Suprapubic skin (tissue), 4 donors: ENCODE data around the gene AK2. TPM values are rescaled to one million over a fixed set of nuclear protein-coding genes. Genes with fewer than 3 reads are reported as not detected.
A peak's percentile ranks its signal among the peaks of the same experiment; 100 is the strongest.

ENCODE experiments used
- DNase-seq, 2 donors: peaks; one replicate each; pipeline ENCODE4 v3.0.0-alpha.2; 2019; ENCODE audit warnings: low spot score in 2 of 2
- H3K27ac ChIP-seq: fragments of 200-600 bp; sonication (generic); one replicate; pipeline ENCODE4 v1.5.1; 2019
- H3K27me3 ChIP-seq: fragments of 200-600 bp; sonication (generic); one replicate; pipeline ENCODE4 v1.5.1; 2019
- H3K36me3 ChIP-seq: fragments of 200-600 bp; sonication (generic); one replicate; pipeline ENCODE4 v1.5.1; 2019
- H3K4me1 ChIP-seq: fragments of 200-600 bp; sonication (generic); one replicate; pipeline ENCODE4 v1.5.1; 2019
- H3K4me3 ChIP-seq: fragments of 200-600 bp; sonication (generic); one replicate; pipeline ENCODE4 v1.5.1; 2019; ENCODE audit warnings: mild to moderate bottlenecking
- H3K9me3 ChIP-seq: fragments of 200-600 bp; sonication (generic); one replicate; pipeline ENCODE4 v1.5.1; 2019
- CTCF ChIP-seq, 2 donors: fragments of 200-600 bp in 1 of 2; fragments of 450-650 bp in 1 of 2; sonication (generic) in 1 of 2; IDR thresholded peaks; one replicate each; pipeline ENCODE4 v1.5.1; 2016 to 2019; ENCODE audit warnings: antibody characterized with exemption in 2 of 2, mild to moderate bottlenecking in 1 of 2, moderate library complexity in 1 of 2
- EP300 ChIP-seq: sonication (generic); formaldehyde crosslinking; IDR thresholded peaks from one replicate; pipeline ENCODE4 v1.6.1; 2017; ENCODE audit warnings: antibody characterized with exemption
- POLR2A ChIP-seq, 2 donors: fragments of 450-650 bp; IDR thresholded peaks; one replicate each; pipeline ENCODE4 v1.6.1; 2017; ENCODE audit warnings: antibody characterized with exemption in 2 of 2, mild to moderate bottlenecking in 2 of 2, moderate library complexity in 2 of 2
- POLR2AphosphoS5 ChIP-seq, 3 donors: sonication (generic); formaldehyde crosslinking; IDR thresholded peaks; one replicate each; pipeline ENCODE4 v1.6.1; 2017; ENCODE audit warnings: antibody characterized with exemption in 3 of 3
- WGBS: methylation state at CpG from one replicate; pipeline ENCODE4 v1.1.5; 2018; 5-methylcytosine and 5-hydroxymethylcytosine counted together
- total RNA-seq, 4 donors: library from RNA; depleted of rRNA; stranded (reverse); fragments of >200 nt; gene quantifications; one replicate each; pipeline ENCODE4 v1.1.0, GENCODE V29; 2016

AK2 gene
- total RNA-seq, 4 donors from 2014 or later: 122 to 139 (median 125) TPM

- TF ChIP-seq POLR2A (IDR thresholded peaks at IDR 0.05) (no peak), EP300 (no peak), CTCF (IDR thresholded peaks at IDR 0.05) (no peak), POLR2AphosphoS5 (IDR thresholded peaks at IDR 0.05) (no peak)
- no peaks in the 10 kb centered on the region for H3K9me3 ChIP-seq
- WGBS: 90% methylated on average over 8 of the region's 8 CpGs
- H3K27ac ChIP-seq: no peak overlapping the region
- H3K4me1 ChIP-seq: peaks cover 33% of the 10 kb centered on the region
- peaks cover 54% of the 10 kb centered on the region for H3K36me3 ChIP-seq
- no peak overlapping the region for H3K4me3 ChIP-seq
- no peaks in the 10 kb centered on the region for H3K27me3 ChIP-seq
- no peak for DNase-seq
Observed at GRCh38 chr1:33014464-33015163, 22.1 kb downstream of the AK2 start.

GRCh38 chr1:33013791-33014190, 22.9 kb downstream of the AK2 start:
- Histone ChIP-seq H3K4me1 (peaks cover 41% of the 10 kb centered on the region), H3K36me3 (peaks cover 48% of the 10 kb centered on the region), H3K27me3 (no peaks in the 10 kb centered on the region), H3K9me3 (no peaks in the 10 kb centered on the region), H3K27ac (no peak overlapping the region), H3K4me3 (no peak overlapping the region)
- TF ChIP-seq POLR2AphosphoS5 (IDR thresholded peaks at IDR 0.05): no peak
- no peak for TF ChIP-seq EP300
- TF ChIP-seq CTCF (IDR thresholded peaks at IDR 0.05): no peak
- no peak for TF ChIP-seq POLR2A (IDR thresholded peaks at IDR 0.05)
- WGBS: 46% methylated on average over 1 of the region's 1 CpG
- no peak for DNase-seq

- peak overlapping the region; percentile 69 for H3K27ac ChIP-seq
- H3K4me1 ChIP-seq: peaks cover 57% of the 10 kb centered on the region
- no peak for DNase-seq
- H3K9me3 ChIP-seq: no peaks in the 10 kb centered on the region
- H3K4me3 ChIP-seq: no peak overlapping the region
- H3K36me3 ChIP-seq: peaks cover 34% of the 10 kb centered on the region
- WGBS: 52% methylated on average over 3 of the region's 3 CpGs
- H3K27me3 ChIP-seq: no peaks in the 10 kb centered on the region
- TF ChIP-seq POLR2AphosphoS5 (IDR thresholded peaks at IDR 0.05) (no peak), CTCF (IDR thresholded peaks at IDR 0.05) (no peak), EP300 (no peak)
Observed at GRCh38 chr1:33012165-33012564, 24.5 kb downstream of the AK2 start.

- Histone ChIP-seq H3K27ac (peak overlapping the region; percentile 69), H3K36me3 (peaks cover 34% of the 10 kb centered on the region), H3K4me3 (no peak overlapping the region), H3K4me1 (peaks cover 63% of the 10 kb centered on the region), H3K9me3 (no peaks in the 10 kb centered on the region), H3K27me3 (no peaks in the 10 kb centered on the region)
- TF ChIP-seq POLR2AphosphoS5 (IDR thresholded peaks at IDR 0.05): peak in 2 of 3 donors; percentile 25 to 31
- TF ChIP-seq EP300: no peak
- DNase-seq: peak in 1 of 2 donors; percentile 68
- 25% methylated on average over 5 of the region's 5 CpGs for WGBS
Observed at GRCh38 chr1:33010932-33011731, 25.6 kb downstream of the AK2 start.

GRCh38 chr1:33009561-33009960, 27.1 kb downstream of the AK2 start:
- peaks cover 33% of the 10 kb centered on the region for H3K36me3 ChIP-seq
- H3K9me3 ChIP-seq: no peaks in the 10 kb centered on the region
- no peak overlapping the region for H3K27ac ChIP-seq
- DNase-seq: no peak
- WGBS: 76% methylated on average over 1 of the region's 1 CpG
- TF ChIP-seq CTCF (IDR thresholded peaks at IDR 0.05): no peak
- no peak for TF ChIP-seq POLR2AphosphoS5 (IDR thresholded peaks at IDR 0.05)
- no peak for TF ChIP-seq POLR2A (IDR thresholded peaks at IDR 0.05)
- no peak for TF ChIP-seq EP300
- no peaks in the 10 kb centered on the region for H3K27me3 ChIP-seq
- peaks cover 72% of the 10 kb centered on the region for H3K4me1 ChIP-seq
- no peak overlapping the region for H3K4me3 ChIP-seq
